Esophagus squamous epithelium (tissue), 4 donors: Measurements from ENCODE around the gene KIF6.

Experiments
- CTCF ChIP-seq, 6 experiments: fragments of 450-650 bp in 4 of 6; fragments of 200-600 bp in 2 of 6; sonication (generic) in 2 of 6; IDR thresholded peaks; one replicate each; pipeline ENCODE4 v1.5.1; 2016 to 2019; ENCODE audit warnings: antibody characterized with exemption in 6 of 6, mild to moderate bottlenecking in 4 of 6, moderate library complexity in 4 of 6
- POLR2A ChIP-seq, 4 donors: fragments of 450-650 bp; IDR thresholded peaks; one replicate each; pipeline ENCODE4 v1.6.1; 2017; ENCODE audit warnings: antibody characterized with exemption in 4 of 4, mild to moderate bottlenecking in 4 of 4, moderate library complexity in 3 of 4

- TF ChIP-seq CTCF (IDR thresholded peaks at IDR 0.05) = no peak
- TF ChIP-seq POLR2A (IDR thresholded peaks at IDR 0.05) = no peak
Observed at GRCh38 chr6:39520411-39520810, 204.8 kb downstream of the KIF6 start.
